22Rv1 (cell line): ENCODE data around the gene MACF1.

Experiments used
- H3K27ac ChIP-seq: fragments of 450-650 bp; 2 replicates; pipeline ENCODE4 v1.5.1; 2017
- ZFX ChIP-seq: fragments of 450-650 bp; IDR thresholded peaks from 2 replicates; pipeline ENCODE4 v1.6.1; 2017; ENCODE audit warnings: antibody characterized with exemption, borderline replicate concordance
- TF ChIP-seq, protein P1 (sequence below): fragments of 450-650 bp; IDR thresholded peaks from 2 replicates; pipeline ENCODE4 v1.5.1; 2017; ENCODE audit warnings: mild to moderate bottlenecking

Gene MACF1

GRCh38 chr1:39413902-39414528 is 209.5 kb downstream of the MACF1 start:
- no peak overlapping the region for H3K27ac ChIP-seq
- TF ChIP-seq, protein P1, sequence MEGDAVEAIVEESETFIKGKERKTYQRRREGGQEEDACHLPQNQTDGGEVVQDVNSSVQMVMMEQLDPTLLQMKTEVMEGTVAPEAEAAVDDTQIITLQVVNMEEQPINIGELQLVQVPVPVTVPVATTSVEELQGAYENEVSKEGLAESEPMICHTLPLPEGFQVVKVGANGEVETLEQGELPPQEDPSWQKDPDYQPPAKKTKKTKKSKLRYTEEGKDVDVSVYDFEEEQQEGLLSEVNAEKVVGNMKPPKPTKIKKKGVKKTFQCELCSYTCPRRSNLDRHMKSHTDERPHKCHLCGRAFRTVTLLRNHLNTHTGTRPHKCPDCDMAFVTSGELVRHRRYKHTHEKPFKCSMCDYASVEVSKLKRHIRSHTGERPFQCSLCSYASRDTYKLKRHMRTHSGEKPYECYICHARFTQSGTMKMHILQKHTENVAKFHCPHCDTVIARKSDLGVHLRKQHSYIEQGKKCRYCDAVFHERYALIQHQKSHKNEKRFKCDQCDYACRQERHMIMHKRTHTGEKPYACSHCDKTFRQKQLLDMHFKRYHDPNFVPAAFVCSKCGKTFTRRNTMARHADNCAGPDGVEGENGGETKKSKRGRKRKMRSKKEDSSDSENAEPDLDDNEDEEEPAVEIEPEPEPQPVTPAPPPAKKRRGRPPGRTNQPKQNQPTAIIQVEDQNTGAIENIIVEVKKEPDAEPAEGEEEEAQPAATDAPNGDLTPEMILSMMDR, result no peak
- no peak for TF ChIP-seq ZFX

DNA sequence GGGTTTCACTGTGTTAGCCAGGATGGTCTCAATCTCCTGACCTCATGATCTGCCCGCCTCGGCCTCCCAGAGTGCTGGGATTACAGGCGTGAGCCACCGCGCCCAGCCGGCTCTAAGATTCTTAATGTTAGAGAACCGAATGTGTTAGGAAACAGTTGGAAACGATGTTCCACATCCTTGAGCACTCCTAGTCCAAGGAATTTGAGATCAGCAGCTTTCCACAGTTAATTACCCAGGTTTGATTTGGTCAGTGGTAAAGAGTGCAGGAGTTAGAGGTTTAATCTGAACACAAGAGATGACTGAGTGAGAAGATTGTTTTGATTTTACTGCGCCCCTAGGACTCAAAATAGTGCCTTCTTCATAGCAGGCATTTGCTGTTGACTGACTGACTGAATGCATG is 211.1 kb downstream of the MACF1 start:
- TF ChIP-seq, protein P1, result no peak
- TF ChIP-seq ZFX, result no peak
- H3K27ac ChIP-seq, result no peak overlapping the region

- no peak for TF ChIP-seq ZFX
- TF ChIP-seq, protein P1, result no peak
Measured at GRCh38 chr1:39416609-39417008, 212.1 kb downstream of the MACF1 start.

GRCh38 chr1:39418236-39418635 is 213.7 kb downstream of the MACF1 start:
- H3K27ac ChIP-seq, result no peak overlapping the region
- TF ChIP-seq ZFX, result no peak
- TF ChIP-seq, protein P1, result no peak

More at GRCh38 chr1:39416609-39417008, 212.1 kb downstream of the MACF1 start:
- H3K27ac ChIP-seq, result no peak overlapping the region

DNA sequence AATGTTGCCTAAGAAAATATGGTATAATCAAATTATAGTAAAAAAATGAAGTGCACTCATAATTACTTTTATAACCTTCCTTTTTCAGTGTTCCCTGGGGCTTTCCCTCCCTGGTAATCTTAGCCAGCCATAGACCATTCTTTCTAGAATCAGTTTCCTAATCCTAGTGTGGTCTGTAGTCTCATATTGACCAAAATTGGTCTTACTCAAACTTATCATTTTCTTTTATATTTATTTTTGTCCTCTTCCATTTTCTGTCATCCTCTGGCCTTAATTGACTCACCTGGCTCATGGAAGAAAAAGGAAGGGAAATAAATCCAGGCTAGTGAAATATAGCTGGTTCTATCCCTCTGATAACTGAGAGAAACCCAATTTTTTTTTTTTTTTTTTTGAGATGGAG is 216.0 kb downstream of the MACF1 start:
- TF ChIP-seq, protein P1, result no peak
- no peak for TF ChIP-seq ZFX
- H3K27ac ChIP-seq, result no peak overlapping the region

GRCh38 chr1:39422614-39423013 is 218.1 kb downstream of the MACF1 start:
- no peak overlapping the region for H3K27ac ChIP-seq
- TF ChIP-seq, protein P1, result no peak
- no peak for TF ChIP-seq ZFX

DNA sequence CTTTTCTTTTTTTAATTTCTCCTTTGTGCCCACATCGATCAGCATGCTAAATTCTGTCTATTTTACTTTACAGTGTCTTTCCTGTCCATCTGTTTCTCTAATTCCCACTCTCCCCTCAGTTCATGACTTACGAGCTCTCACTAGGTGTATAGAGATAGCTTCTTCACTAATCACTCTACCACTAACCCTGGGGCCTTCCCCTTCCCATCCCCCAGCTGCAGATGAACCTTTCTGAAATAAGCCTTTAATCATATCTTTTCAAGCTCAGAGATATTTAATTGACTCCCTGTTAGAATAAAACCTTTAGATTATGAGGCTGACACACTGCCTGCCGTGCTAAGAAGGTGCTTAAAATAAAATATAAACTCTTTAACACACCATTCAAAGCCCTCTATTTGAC is 220.7 kb downstream of the MACF1 start:
- TF ChIP-seq ZFX, result no peak
- TF ChIP-seq, protein P1, result no peak
- no peak overlapping the region for H3K27ac ChIP-seq
